Measurements from ENCODE around the gene POLR1G.

The POLR1G gene

DNA sequence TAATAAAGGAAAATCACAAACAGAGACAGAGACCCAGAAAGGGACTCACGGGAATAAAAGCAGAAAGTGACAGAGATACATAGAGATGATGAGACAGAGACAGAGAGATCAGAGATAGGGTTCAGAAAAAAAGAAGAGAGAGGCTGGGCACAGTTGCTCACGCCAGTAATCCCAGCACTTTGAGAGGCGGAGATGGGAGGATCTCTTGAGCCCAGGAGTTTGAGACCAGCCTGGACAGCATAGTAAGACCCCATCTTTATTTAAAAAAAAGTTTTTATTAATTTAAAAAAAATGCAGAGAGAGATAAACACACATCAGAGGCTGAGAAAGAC is 41.9 kb downstream of the POLR1G start:
- DNase-seq, result no peak

DNA sequence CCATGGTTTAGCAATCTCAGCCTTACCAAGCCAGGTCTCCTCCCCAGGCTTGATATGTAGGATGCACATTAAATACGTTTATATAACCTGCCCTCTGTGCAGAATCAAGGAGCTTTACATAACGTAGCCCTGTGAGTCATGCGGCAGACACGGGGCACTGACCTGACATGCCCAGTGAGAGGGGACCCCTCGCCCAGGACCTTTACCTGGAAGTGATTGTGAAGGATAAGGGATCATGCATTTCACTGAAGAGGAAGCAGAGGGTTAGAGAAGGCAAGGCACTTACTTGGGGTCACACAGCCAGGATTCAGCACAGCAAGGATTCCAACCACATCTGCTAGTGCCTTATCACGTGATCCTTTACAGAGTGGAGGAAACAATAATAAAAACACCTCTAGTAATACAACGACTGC is 42.4 kb downstream of the POLR1G start:
- DNase-seq, result no peak

DNA sequence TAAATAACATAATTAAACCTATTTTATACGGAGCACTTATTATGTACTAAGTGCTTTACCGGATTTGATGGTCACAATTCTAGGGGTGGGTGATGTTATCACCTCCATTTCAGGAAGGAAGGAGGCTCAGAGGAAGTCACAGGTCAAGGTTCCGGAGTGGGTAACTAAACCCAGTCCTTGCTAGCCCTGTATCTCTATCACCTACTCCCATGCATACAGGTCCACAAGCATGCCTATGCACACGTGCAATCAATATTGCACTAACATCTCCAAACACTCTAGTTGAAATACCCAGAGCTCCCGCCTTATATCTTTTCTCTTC is 43.5 kb downstream of the POLR1G start:
- DNase-seq, result no peak

DNA sequence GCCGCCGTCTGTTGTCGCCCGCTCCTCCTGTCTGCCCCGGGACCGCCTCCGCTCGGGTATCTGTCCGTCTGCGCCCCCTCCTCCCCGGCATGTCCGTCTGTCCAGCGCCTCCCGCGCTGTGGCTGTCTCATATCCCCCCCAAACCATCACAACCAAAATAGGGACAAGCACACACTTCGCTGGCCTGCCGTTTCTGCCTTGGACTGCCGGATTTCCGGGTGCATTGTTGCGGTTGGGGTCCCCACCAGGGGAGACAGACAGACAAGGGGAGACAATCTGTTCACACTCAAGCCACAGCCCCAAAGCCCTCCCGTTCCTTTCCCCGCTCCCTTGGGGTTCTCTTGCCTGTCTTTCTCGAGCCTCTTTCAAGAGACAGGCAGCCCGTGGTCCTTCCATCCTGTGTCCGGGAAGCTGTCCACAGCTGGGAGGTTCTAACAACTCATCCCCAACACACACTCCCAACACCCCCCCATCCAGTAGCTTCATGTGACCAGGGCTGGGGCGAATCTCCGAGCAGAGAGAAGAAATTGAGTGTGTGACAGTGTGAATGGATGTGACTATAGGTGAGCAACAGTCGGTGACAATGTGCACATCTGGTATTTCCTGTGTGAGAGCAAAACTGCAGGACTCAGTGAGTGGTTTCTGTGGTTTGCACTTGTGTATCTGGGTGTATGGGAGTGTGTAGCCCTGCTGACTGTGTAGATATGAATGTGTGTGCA is 44.8 kb downstream of the POLR1G start:
- no peak for DNase-seq

DNA sequence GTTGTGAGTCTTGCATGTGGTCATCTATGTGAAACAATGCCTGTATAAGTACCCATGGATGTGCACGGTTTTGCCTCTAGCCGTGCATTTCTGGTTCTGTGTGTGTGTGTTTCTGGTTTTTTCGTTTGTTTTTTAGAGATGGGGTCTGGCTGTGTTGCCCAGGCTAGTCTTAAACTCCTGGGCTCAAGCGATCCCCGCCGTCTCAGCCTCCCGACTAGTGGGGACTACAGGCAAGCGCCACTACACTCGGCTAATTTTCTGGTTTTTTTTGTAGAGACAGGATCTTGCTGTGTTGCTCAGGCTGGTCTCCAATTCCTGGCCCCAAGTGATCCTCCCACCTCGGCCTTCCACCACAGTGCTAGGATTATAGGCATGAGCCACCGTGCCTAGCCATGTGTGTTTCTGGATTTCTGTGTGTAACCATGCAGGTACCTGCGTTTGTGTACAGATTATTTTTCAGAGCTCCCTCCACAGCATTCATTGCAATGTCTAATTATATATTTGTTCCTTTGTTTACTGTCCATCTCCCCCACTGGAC is 45.5 kb downstream of the POLR1G start:
- no peak for DNase-seq

DNA sequence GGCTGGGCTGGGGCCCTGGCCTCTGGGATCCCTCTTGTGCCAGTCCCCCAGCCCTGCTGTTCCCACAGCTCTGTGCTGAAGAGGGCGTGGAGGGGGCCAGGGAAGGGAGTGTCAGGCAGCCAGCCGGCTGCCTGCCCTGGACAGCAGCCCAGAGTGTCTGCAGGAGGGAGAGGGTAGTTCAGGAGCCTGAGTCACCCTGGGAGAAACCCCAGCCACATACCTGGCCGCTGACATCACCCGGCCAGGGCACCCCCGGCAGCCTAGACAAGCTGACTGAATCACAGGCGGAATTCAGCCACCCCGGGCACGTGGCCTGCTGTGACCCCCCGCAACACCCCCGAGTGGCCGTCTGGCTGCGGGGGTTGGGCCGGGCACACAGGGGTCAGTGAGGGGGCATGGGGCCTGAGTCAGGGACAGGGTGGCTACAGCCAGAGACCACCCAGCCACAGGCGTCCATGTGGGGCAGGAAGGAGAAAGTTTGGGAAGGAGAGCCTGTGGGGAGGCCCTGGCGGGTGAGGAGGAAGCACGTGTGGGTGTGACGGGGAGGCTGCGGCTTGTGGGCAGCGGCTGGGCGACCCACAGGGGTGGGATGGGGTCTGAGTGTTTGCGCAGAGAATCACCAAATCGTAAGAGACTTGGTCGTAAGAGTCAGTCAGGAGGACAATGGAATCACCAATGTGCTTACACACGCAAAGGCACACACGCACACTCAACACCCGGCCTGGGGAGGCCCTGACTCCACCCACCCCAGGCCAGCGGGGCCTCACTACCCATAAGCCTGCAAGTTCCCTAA is 49.5 kb downstream of the POLR1G start:
- no peak for DNase-seq

DNA sequence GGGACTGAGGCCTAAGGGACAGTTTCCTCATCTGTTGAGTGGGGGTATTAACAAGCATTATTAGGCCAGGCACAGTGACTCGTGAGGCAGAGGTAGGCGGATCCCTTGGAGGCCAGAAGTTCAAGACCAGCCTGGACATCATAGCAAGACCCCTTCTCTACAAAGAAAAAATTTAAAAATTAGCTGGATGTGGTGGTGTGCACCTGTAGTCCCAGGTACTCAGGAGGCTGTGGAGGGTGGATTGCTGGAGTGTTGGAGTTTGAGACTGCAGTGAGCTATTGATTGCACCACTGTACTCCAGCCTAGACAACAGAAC is 50.0 kb downstream of the POLR1G start:
- no peak for DNase-seq

DNA sequence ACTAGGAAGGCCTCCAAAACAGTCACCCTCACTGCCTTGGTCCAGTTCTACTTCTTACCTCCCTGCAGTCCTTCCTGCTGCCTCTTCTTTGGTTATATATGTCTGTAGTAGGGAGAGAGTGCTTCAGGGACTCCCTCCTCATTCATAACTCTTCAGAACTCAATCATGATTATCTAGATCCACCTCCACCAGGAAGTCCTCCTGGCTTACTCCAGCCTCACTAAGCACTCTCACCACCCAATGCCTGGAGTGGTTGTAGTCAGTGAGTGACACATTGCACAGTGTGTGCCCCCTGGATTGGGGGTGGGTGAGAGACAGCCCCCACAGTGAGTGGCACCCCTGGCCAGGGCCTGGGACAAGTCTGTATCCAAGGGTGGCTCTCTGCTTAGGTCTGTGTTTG is 51.3 kb downstream of the POLR1G start:
- no peak for DNase-seq

All from NCI-H1105 (cell line).